Measurements from ENCODE around the gene ITGAV.

The ITGAV gene

GRCh38 chr2:186610785-186611184 lies 20.9 kb downstream of the ITGAV start:
- no peaks in the 10 kb centered on the region for H3K27me3 ChIP-seq (replicated peaks; ENCODE audit: control insufficient read depth, insufficient read depth, low read length)
- no peak for DNase-seq (ENCODE audit: extremely low read depth, insufficient read length)
- TF ChIP-seq CTCF (IDR thresholded peaks at IDR 0.05; ENCODE audit: insufficient read depth, low read length, poor library complexity, severe bottlenecking), result no peak
- no peaks in the 10 kb centered on the region; the same call in none of the 2 replicates for H3K36me3 ChIP-seq (ENCODE audit: control insufficient read depth, insufficient read depth, low read length)
- H3K4me3 ChIP-seq (replicated peaks; ENCODE audit: low read depth, low read length), result no peak overlapping the region

GRCh38 chr2:186611526-186611925 lies 21.7 kb downstream of the ITGAV start:
- no peak for DNase-seq (ENCODE audit: extremely low read depth, insufficient read length)
- TF ChIP-seq CTCF (IDR thresholded peaks at IDR 0.05; ENCODE audit: insufficient read depth, low read length, poor library complexity, severe bottlenecking), result no peak
- Histone ChIP-seq H3K27me3 (replicated peaks; ENCODE audit: control insufficient read depth, insufficient read depth, low read length) (no peaks in the 10 kb centered on the region), H3K36me3 (ENCODE audit: control insufficient read depth, insufficient read depth, low read length) (no peaks in the 10 kb centered on the region; the same call in 1 of the 2 replicates), H3K4me3 (replicated peaks; ENCODE audit: low read depth, low read length) (no peak overlapping the region)

- Histone ChIP-seq H3K27me3 (replicated peaks; ENCODE audit: control insufficient read depth, insufficient read depth, low read length) (no peaks in the 10 kb centered on the region), H3K36me3 (ENCODE audit: control insufficient read depth, insufficient read depth, low read length) (no peaks in the 10 kb centered on the region; the same call in 1 of the 2 replicates), H3K4me3 (replicated peaks; ENCODE audit: low read depth, low read length) (no peak overlapping the region)
- no peak for DNase-seq (ENCODE audit: extremely low read depth, insufficient read length)
- no peak for TF ChIP-seq CTCF (IDR thresholded peaks at IDR 0.05; ENCODE audit: insufficient read depth, low read length, poor library complexity, severe bottlenecking)
Observed at GRCh38 chr2:186612026-186612425, 22.2 kb downstream of the ITGAV start.

GRCh38 chr2:186612555-186613440 lies 22.9 kb downstream of the ITGAV start:
- no peak for TF ChIP-seq CTCF (IDR thresholded peaks at IDR 0.05; ENCODE audit: insufficient read depth, low read length, poor library complexity, severe bottlenecking)
- H3K4me3 ChIP-seq (replicated peaks; ENCODE audit: low read depth, low read length), result no peak overlapping the region
- H3K36me3 ChIP-seq (ENCODE audit: control insufficient read depth, insufficient read depth, low read length), result no peaks in the 10 kb centered on the region; the same call in 1 of the 2 replicates
- DNase-seq (ENCODE audit: extremely low read depth, insufficient read length), result no peak
- no peaks in the 10 kb centered on the region for H3K27me3 ChIP-seq (replicated peaks; ENCODE audit: control insufficient read depth, insufficient read depth, low read length)

- no peak for TF ChIP-seq CTCF (IDR thresholded peaks at IDR 0.05; ENCODE audit: insufficient read depth, low read length, poor library complexity, severe bottlenecking)
- Histone ChIP-seq H3K27me3 (replicated peaks; ENCODE audit: control insufficient read depth, insufficient read depth, low read length) (no peaks in the 10 kb centered on the region), H3K36me3 (ENCODE audit: control insufficient read depth, insufficient read depth, low read length) (no peaks in the 10 kb centered on the region), H3K4me3 (replicated peaks; ENCODE audit: low read depth, low read length) (no peak overlapping the region)
- no peak for DNase-seq (ENCODE audit: extremely low read depth, insufficient read length)
Observed at GRCh38 chr2:186614373-186614772, 24.5 kb downstream of the ITGAV start.

Data from GM06990 (cell line).